ENCODE results near the gene SPI1. TPM values are rescaled to one million over a fixed set of nuclear protein-coding genes. Genes with fewer than 3 reads are reported as not detected.

The SPI1 gene
- total RNA-seq, 1 donor from 2014 or later: not detected

DNA sequence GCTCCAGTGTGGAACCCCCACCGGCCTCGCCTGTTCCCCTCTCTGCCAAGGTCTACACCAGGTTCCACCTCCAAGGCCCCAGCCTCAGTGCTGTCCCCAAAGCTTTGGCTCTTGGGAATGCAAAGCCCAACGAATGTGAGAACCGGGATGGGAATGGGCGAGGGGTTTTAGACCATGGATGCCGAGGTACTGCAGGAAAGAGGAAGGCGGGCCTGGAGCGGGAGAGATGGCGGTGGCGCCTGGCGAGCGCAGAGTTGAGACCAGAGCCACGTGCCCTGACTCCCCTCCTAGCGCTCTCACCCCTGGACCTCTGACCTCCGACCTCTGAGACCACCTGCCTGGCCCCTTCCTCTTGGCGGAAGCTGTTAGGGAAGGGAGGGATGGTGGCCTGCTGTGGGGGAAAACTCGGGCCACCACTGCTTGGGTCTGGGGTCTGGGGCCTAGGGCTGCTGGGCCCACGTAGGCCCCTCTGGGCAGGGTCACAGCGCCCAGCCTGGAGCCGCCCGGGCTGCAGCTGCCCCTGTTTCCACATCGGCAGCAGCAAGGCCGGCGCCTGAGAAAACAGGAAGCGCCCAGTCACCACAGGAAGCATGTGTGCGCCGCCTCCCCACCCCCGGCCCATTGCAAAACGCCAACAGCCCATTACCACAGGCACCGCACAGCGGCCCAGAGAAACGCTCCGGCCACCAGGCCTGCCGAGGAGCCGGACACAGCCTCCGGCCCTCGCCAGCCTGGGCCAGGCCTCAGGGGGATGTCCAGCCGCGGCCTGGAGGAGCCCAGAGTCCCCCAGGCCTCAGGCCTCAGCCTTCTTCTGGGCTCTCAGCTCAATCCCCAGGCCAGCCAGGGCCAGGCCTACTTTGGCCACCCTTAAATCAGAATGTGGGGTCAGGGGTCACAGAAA, 16.2 kb upstream of the SPI1 start:
- H3K4me3 Mint-ChIP-seq: no peak overlapping the region
- H3K27ac Mint-ChIP-seq: no peak overlapping the region
- Histone ChIP-seq H3K79me2 (ENCODE audit: low read depth) (no peaks in the 10 kb centered on the region), H3K4me1 (peaks cover under 1% of the 10 kb centered on the region), H4K20me1 (ENCODE audit: low read depth) (no peaks in the 10 kb centered on the region), H3F3A (ENCODE audit: low read depth) (peaks cover 12% of the 10 kb centered on the region), H3K9me3 (ENCODE audit: low read depth) (no peaks in the 10 kb centered on the region), H3K9ac (no peak overlapping the region), H2AFZ (replicated peaks) (no peak overlapping the region), H3K27me3 (no peaks in the 10 kb centered on the region), H3K27ac (no peak overlapping the region), H3K36me3 (no peaks in the 10 kb centered on the region), H3K4me3 (no peak overlapping the region), H3K4me2 (no peak overlapping the region)
- H3K36me3 Mint-ChIP-seq: no peaks in the 10 kb centered on the region
- H3K9me3 Mint-ChIP-seq: no peaks in the 10 kb centered on the region
- H3K4me1 Mint-ChIP-seq: peaks cover 6% of the 10 kb centered on the region
- peaks cover 6% of the 10 kb centered on the region for H3K27me3 Mint-ChIP-seq (ENCODE audit: insufficient read depth, low read depth)
- DNase-seq (ENCODE audit: low spot score): peak; percentile 2
- TF ChIP-seq, protein P1, sequence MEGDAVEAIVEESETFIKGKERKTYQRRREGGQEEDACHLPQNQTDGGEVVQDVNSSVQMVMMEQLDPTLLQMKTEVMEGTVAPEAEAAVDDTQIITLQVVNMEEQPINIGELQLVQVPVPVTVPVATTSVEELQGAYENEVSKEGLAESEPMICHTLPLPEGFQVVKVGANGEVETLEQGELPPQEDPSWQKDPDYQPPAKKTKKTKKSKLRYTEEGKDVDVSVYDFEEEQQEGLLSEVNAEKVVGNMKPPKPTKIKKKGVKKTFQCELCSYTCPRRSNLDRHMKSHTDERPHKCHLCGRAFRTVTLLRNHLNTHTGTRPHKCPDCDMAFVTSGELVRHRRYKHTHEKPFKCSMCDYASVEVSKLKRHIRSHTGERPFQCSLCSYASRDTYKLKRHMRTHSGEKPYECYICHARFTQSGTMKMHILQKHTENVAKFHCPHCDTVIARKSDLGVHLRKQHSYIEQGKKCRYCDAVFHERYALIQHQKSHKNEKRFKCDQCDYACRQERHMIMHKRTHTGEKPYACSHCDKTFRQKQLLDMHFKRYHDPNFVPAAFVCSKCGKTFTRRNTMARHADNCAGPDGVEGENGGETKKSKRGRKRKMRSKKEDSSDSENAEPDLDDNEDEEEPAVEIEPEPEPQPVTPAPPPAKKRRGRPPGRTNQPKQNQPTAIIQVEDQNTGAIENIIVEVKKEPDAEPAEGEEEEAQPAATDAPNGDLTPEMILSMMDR (IDR thresholded peaks at IDR 0.05): no peak
- TF ChIP-seq EZH2 (IDR thresholded peaks at IDR 0.05): no peak
- TF ChIP-seq EZH2phosphoT487 (IDR thresholded peaks at IDR 0.05): no peak

DNA sequence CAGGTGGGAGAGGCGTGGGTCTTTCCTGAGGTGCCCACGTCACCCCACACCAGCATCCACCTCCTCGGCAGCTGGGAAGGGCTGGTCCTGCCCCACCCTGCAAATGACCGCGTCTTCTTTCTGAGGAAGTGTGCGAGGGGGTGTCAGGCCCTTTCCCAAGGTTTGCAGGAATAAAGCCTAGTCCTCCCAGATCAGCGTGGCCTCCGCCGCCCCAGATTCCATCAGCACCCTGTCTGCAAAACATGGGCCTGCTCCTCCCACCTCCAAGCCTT, 15.6 kb upstream of the SPI1 start:
- TF ChIP-seq EZH2phosphoT487 (IDR thresholded peaks at IDR 0.05): no peak
- TF ChIP-seq, protein P1 (IDR thresholded peaks at IDR 0.05): no peak
- no peak for TF ChIP-seq EZH2 (IDR thresholded peaks at IDR 0.05)
- H3K27ac Mint-ChIP-seq: no peak overlapping the region
- Histone ChIP-seq H3K36me3 (no peaks in the 10 kb centered on the region), H3K4me2 (no peak overlapping the region), H3K27me3 (no peaks in the 10 kb centered on the region), H3K9ac (no peak overlapping the region), H3K27ac (no peak overlapping the region), H4K20me1 (ENCODE audit: low read depth) (no peaks in the 10 kb centered on the region), H2AFZ (replicated peaks) (no peak overlapping the region), H3K9me3 (ENCODE audit: low read depth) (no peaks in the 10 kb centered on the region), H3F3A (ENCODE audit: low read depth) (peaks cover 7% of the 10 kb centered on the region), H3K4me3 (no peak overlapping the region), H3K4me1 (no peaks in the 10 kb centered on the region), H3K79me2 (ENCODE audit: low read depth) (no peaks in the 10 kb centered on the region)
- H3K4me3 Mint-ChIP-seq: no peak overlapping the region
- peaks cover 3% of the 10 kb centered on the region for H3K4me1 Mint-ChIP-seq
- no peaks in the 10 kb centered on the region for H3K9me3 Mint-ChIP-seq
- DNase-seq (ENCODE audit: low spot score): no peak
- peaks cover 3% of the 10 kb centered on the region for H3K27me3 Mint-ChIP-seq (ENCODE audit: insufficient read depth, low read depth)
- no peaks in the 10 kb centered on the region for H3K36me3 Mint-ChIP-seq

DNA sequence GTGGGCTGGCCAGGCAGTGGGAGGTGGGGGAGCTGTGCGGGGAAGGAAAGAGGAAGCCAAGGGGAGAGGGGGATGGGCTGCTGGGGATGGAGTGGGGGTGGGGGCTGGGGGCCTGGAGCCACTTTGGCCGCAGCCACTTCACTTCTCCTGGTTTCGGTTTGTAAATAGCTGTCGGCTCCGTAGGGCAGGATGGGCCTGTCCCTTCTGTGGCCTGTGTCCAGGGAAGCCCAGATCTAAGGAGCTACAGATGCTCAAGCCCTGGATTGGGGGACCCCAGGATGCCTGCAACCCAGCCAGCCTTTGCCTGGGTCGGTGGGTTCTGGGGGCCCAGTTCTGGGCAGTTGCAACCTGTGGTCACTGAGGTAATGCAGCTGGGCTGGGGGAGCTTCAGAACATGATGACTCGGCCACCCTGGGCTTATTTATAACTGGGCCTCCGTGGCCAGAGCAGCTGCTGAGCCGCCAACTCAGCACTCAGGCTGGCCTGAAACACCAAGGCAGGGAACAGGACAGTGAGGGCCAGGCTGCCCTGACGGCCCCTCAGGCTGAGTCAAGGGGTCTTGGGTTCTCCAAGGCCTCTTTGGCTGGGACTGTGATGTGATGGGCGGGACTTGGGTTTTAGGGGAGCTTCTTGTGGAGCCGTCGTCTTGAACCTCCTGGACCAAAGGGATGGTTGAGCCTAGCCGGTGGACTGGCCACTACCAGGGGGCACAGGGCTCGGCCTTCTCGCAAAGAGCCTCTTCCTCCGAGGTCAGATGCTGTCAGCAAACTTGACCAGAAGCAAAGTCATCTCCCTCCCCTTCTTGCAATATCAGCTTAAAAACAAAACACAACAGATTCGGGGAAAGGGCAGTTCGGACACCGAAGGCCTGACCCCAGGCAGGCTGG, 15.1 kb upstream of the SPI1 start:
- H3K9ac ChIP-seq: no peak overlapping the region
- peaks cover 3% of the 10 kb centered on the region for H3K4me1 Mint-ChIP-seq
- DNase-seq (ENCODE audit: low spot score): peak; percentile 0
- H3K4me3 ChIP-seq: no peak overlapping the region
- H3K27ac Mint-ChIP-seq: no peak overlapping the region
- H3K9me3 ChIP-seq (ENCODE audit: low read depth): no peaks in the 10 kb centered on the region
- no peak overlapping the region for H2AFZ ChIP-seq (replicated peaks)
- H3K27ac ChIP-seq: no peak overlapping the region
- H4K20me1 ChIP-seq (ENCODE audit: low read depth): no peaks in the 10 kb centered on the region
- no peak overlapping the region for H3K4me2 ChIP-seq
- H3K27me3 ChIP-seq: no peaks in the 10 kb centered on the region
- no peaks in the 10 kb centered on the region for H3K36me3 ChIP-seq
- TF ChIP-seq, protein P1 (IDR thresholded peaks at IDR 0.05): no peak
- TF ChIP-seq EZH2 (IDR thresholded peaks at IDR 0.05): no peak
- TF ChIP-seq EZH2phosphoT487 (IDR thresholded peaks at IDR 0.05): no peak
- H3K36me3 Mint-ChIP-seq: no peaks in the 10 kb centered on the region
- H3K4me3 Mint-ChIP-seq: no peak overlapping the region
- no peaks in the 10 kb centered on the region for H3K79me2 ChIP-seq (ENCODE audit: low read depth)
- H3K9me3 Mint-ChIP-seq: no peaks in the 10 kb centered on the region
- no peaks in the 10 kb centered on the region for H3K4me1 ChIP-seq
- H3F3A ChIP-seq (ENCODE audit: low read depth): peaks cover 7% of the 10 kb centered on the region
- no peaks in the 10 kb centered on the region for H3K27me3 Mint-ChIP-seq (ENCODE audit: insufficient read depth, low read depth)

All from neural progenitor cell (in vitro differentiated cells).